ENCODE data around the gene TBC1D2B.

GRCh38 chr15:78047761-78048627 lies 29.5 kb downstream of the TBC1D2B start:
- TF ChIP-seq CTCF (conservative IDR thresholded peaks at IDR 0.05): no peak
- no peak for TF ChIP-seq ZFX (IDR thresholded peaks at IDR 0.05)
